ENCODE data around the gene PLA2G15.
"Not testable (repeated sequence)": the region's sequence is repeated elsewhere in the genome, so short reads cannot be mapped to it uniquely, and the experiment has no call there.

PLA2G15 gene

DNA sequence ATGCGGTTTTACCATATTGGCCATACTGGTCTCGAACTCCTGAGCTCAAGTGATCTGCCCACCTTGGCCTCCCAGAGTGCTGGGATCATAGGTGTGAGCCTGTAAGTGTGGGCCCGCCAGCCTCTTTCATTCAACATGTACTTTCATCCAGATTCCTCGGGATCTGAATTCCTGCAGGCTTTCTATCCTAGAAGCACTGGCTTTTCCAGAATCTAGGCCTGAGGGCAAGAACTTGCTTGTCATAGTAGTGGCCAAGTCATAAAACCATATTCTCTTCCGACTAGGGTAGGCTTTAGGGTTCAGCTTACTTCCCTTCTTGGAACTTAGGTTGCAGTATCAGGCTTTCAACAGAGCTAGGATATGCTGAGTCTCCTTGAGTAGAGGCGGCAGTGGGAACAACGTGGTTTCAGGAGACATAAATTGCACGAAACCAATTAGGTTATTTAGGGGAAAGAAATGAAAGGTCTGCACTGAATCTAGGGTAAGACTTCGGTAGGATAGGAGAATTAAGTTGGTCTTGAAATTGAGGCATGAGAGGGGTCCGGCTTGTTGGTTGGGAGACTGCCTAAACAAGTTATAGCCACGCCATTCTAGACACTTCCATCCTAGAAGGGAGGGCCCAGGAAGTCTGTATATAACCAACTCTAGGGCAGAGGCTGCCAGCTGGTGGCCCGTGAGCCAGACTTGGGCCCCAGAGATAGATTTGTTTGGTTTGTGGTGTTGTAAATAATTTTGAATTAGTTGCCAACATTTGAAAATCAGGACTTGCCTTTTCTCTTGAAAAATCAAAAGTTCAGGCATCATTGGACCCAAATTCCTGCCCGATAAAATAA lies 34.8 kb downstream of the PLA2G15 start:
- DNase-seq (ENCODE audit: low read depth in 2 of 2) = no peak

GRCh38 chr16:68281368-68282063 lies 36.3 kb downstream of the PLA2G15 start:
- DNase-seq (ENCODE audit: low read depth in 2 of 2) = no peak

DNA sequence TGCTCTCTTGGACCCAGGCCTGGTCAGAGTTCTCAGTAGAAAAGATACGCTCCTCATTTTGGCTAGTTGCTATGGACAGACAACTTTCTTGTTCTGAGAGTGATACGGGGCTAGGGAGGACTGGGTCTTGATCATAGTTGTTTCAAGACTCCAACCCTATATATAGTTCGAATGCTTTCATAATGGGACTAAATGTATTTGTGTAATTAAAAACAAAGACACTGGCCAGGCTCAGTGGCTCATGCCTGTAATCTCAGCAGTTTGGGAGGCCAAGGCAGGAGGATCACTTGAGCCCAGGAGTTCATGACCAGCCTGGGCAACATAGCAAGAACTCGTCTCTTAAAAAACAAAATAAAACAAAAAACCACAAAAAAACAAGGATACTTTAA lies 36.9 kb downstream of the PLA2G15 start:
- DNase-seq (ENCODE audit: low read depth in 2 of 2) = no peak

GRCh38 chr16:68283346-68283745 lies 38.2 kb downstream of the PLA2G15 start:
- no peak for DNase-seq (ENCODE audit: low read depth in 2 of 2)

DNA sequence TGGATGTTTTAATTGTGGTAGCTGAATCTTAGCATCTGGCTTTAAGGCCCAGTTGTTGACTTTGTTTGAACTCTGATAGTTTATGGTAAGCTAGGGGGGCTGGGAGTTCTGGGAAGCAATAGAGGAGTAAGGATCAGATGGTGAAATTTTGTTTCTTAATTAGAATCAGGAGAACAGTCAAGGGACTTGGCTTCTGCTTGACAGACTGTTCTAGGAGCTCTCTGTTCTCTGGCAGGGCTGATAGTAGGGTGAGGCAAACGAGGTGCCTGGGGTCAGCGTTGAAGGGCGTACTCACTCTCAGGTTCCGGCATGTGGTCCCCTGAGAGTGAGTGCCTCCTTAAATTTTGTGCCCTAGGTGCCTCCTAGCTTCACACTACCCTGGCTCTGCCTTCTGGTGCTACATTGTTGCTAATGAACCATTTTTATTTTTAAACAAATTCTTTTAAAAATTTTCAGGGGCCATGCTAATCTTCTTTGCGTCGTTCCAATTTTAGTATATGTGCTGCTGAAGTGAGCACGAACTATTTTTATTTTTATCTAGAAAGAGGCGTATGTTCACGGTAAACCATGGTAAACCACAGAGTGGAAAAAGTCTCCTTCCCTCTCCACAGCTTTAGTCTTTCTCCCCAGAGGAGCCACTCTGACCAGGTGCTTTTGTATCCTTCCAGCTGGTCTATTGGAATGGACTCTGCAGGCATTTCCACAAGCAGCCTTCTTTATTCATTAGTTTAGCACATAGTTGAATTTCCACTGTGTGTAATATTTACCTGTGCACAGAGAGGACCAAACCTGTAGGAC lies 38.8 kb downstream of the PLA2G15 start:
- no peak for DNase-seq (ENCODE audit: low read depth in 2 of 2)

GRCh38 chr16:68284847-68285246 lies 39.7 kb downstream of the PLA2G15 start:
- DNase-seq (ENCODE audit: low read depth in 2 of 2) = no peak

- no peak for DNase-seq (ENCODE audit: low read depth in 2 of 2)
Measured at GRCh38 chr16:68285683-68286082, 40.5 kb downstream of the PLA2G15 start.

DNA sequence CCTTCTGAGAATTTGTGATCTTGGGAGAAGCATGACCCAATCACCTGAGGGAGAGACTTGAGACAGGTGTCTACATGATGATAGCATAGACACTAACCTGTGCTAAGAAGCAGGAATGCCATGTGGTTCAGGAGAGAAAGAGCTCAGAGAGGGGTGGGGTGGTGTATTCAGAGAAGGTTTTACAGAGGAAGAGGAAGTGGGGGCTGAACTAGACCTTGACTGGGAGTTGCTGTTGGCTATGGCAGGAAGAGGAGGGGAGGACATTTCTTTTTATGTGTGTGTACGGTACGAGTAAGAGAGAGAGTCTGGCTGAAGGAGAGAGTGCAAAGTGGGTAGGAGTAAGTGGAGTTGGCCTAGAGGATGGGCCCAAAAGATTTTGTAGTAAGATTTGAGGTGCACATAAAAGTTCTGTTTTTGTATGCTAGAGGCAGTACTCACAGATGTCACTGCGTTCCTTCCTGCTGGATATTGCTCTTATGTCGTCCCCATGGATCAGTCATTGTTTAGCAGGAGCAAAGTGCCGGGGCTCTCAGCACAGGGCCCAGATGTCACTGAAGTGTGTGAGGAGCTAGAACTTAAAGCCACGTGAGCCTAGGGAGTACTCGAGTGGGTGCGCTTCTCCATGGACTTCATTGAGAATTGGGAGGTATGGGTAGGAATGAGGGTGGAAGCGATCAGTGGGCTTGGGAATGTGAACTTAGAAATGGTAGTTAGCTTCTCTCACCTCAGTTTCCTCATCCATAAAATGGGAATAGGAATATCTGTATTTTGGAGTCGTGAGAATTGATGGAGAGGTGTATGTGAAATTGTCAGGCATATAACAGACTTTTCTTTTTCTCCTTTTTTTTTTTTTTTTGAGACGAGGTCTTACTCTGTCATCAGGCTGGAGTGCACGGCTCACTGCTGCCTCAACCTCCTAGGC lies 41.2 kb downstream of the PLA2G15 start:
- no peak for DNase-seq (ENCODE audit: low read depth in 2 of 2)

GRCh38 chr16:68287276-68288251 lies 42.4 kb downstream of the PLA2G15 start:
- DNase-seq (ENCODE audit: low read depth in 2 of 2) = no peak

- no peak for DNase-seq (ENCODE audit: low read depth in 2 of 2)
Measured at GRCh38 chr16:68288252-68288650, 43.1 kb downstream of the PLA2G15 start.

DNA sequence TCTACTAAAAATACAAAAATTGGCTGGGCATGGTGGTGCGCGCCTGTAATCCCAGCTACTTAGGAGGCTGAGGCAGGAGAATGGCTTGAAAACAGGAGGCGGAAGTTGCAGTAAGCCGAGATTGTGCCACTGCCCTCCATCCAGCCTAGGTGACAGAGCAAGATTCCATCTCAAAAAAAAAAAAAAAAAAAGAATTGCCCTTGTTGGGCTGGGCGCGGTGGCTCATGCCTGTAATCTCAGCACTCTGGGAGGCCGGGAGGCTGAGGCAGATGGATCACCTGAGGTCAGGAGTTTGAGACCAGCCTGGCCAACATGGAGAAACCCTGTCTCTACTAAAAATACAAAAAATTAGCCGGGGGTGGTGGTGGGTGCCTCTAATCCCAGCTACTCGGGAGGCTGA lies 43.6 kb downstream of the PLA2G15 start:
- DNase-seq (ENCODE audit: low read depth in 2 of 2) = not testable (repeated sequence)

DNA sequence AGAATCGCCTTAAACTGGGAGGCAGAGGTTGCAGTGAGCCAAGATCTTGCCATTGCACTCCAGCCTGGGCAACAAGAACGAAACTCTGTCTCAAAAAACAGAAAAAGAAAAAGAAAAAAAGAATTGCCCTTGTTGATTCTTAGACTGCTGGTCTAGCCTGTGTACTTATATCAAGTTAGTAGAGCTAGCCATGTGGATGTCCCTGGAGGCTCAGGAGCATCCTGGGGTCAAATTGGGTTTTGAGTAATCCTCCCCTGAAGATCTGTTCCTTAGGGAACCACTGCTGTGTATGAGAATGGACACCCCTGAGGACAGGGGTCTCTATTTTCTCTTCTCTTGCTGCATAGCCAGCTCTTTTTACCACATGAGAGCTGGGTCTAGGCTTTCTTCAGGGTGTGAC lies 44.0 kb downstream of the PLA2G15 start:
- no peak for DNase-seq (ENCODE audit: low read depth in 2 of 2)

- DNase-seq (ENCODE audit: low read depth in 2 of 2) = peak in 1 of 2 donors; percentile 52
Measured at GRCh38 chr16:68289621-68290329, 44.6 kb downstream of the PLA2G15 start.

- no peak for DNase-seq (ENCODE audit: low read depth in 2 of 2)
Measured at GRCh38 chr16:68290450-68290849, 45.3 kb downstream of the PLA2G15 start.

GRCh38 chr16:68291227-68291626 lies 46.1 kb downstream of the PLA2G15 start:
- no peak for DNase-seq (ENCODE audit: low read depth in 2 of 2)

- no peak for DNase-seq (ENCODE audit: low read depth in 2 of 2)
Measured at GRCh38 chr16:68292425-68292824, 47.3 kb downstream of the PLA2G15 start.

DNA sequence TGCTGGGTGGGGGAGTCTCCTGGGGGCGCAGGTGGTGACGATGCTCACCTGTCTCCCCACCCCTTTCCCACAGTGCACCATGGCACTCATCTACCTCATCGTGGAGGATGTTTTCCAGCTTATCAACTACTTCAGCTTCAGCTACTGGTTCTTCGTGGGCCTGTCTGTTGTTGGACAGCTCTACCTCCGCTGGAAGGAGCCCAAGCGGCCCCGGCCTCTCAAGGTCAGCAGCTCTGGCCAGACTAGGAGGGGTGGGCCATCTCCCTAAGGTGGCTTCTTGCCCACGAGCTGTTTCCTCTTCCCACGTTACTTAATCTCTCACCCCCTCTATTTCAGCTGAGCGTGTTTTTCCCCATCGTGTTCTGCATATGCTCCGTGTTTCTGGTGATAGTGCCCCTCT lies 51.1 kb downstream of the PLA2G15 start:
- DNase-seq (ENCODE audit: low read depth in 2 of 2) = no peak

DNA sequence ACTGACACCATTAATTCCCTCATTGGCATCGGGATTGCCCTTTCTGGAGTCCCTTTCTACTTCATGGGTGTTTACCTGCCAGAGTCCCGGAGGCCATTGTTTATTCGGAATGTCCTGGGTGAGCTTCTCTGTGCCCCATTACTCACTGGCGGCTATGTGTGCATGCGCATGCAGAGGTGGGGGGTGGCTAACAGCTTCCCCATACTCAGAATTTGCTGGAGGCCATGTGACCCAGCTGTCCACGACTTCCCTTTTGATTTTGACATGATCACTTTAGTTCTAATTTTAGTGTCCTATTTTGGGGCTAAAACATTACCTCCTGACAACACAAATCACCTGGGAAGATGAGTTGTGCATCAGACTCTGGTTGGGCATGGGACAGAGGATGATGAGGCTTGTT lies 51.5 kb downstream of the PLA2G15 start:
- DNase-seq (ENCODE audit: low read depth in 2 of 2) = no peak

- DNase-seq (ENCODE audit: low read depth in 2 of 2) = no peak
Measured at GRCh38 chr16:68297908-68298307, 52.7 kb downstream of the PLA2G15 start.

- no peak for DNase-seq (ENCODE audit: low read depth in 2 of 2)
Measured at GRCh38 chr16:68298312-68298711, 53.1 kb downstream of the PLA2G15 start.
